Measurements from ENCODE around the gene MERTK.

MERTK gene

GRCh38 chr2:112024896-112025491, 126.6 kb downstream of the MERTK start:
- no peak overlapping the region for H3K4me3 ChIP-seq (ENCODE audit: control insufficient read depth, low read depth, low read length)
- DNase-seq (ENCODE audit: low read depth) = no peak
- TF ChIP-seq CTCF (IDR thresholded peaks at IDR 0.05; ENCODE audit: control insufficient read depth, insufficient read depth, low read depth, low read length, missing control alignments) = no peak

- no peak for DNase-seq (ENCODE audit: low read depth)
- no peak overlapping the region for H3K4me3 ChIP-seq (ENCODE audit: control insufficient read depth, low read depth, low read length)
- TF ChIP-seq CTCF (IDR thresholded peaks at IDR 0.05; ENCODE audit: control insufficient read depth, insufficient read depth, low read depth, low read length, missing control alignments) = no peak
Observed at GRCh38 chr2:112026509-112026908, 128.1 kb downstream of the MERTK start.

GRCh38 chr2:112027767-112028166, 129.4 kb downstream of the MERTK start:
- H3K4me3 ChIP-seq (ENCODE audit: control insufficient read depth, low read depth, low read length) = no peak overlapping the region
- no peak for TF ChIP-seq CTCF (IDR thresholded peaks at IDR 0.05; ENCODE audit: control insufficient read depth, insufficient read depth, low read depth, low read length, missing control alignments)
- no peak for DNase-seq (ENCODE audit: low read depth)

- TF ChIP-seq CTCF (IDR thresholded peaks at IDR 0.05; ENCODE audit: control insufficient read depth, insufficient read depth, low read depth, low read length, missing control alignments) = no peak
- no peak overlapping the region for H3K4me3 ChIP-seq (ENCODE audit: control insufficient read depth, low read depth, low read length)
- no peak for DNase-seq (ENCODE audit: low read depth)
Observed at GRCh38 chr2:112029164-112029563, 130.8 kb downstream of the MERTK start.

- no peak for TF ChIP-seq CTCF (IDR thresholded peaks at IDR 0.05; ENCODE audit: control insufficient read depth, insufficient read depth, low read depth, low read length, missing control alignments)
- H3K4me3 ChIP-seq (ENCODE audit: control insufficient read depth, low read depth, low read length) = no peak overlapping the region
- no peak for DNase-seq (ENCODE audit: low read depth)
Observed at GRCh38 chr2:112031473-112032223, 133.2 kb downstream of the MERTK start.

- no peak for DNase-seq (ENCODE audit: low read depth)
- no peak overlapping the region for H3K4me3 ChIP-seq (ENCODE audit: control insufficient read depth, low read depth, low read length)
- TF ChIP-seq CTCF (IDR thresholded peaks at IDR 0.05; ENCODE audit: control insufficient read depth, insufficient read depth, low read depth, low read length, missing control alignments) = no peak
Observed at GRCh38 chr2:112032224-112032586, 133.8 kb downstream of the MERTK start.

Measured in AG09309 (cell line).